Loucy (cell line): Measurements from ENCODE around the gene CPNE2.
"Not testable (repeated sequence)": the region's sequence is repeated elsewhere in the genome, so short reads cannot be mapped to it uniquely, and the experiment has no call there.

ENCODE experiments used
- H2AFZ ChIP-seq: fragments of 200-600 bp; sonication (generic); 2 replicates; pipeline ENCODE4 v1.6.0; 2016; ENCODE audit warnings: antibody characterized with exemption, mild to moderate bottlenecking, low read length, moderate library complexity
- H3F3A ChIP-seq: fragments of 200-600 bp; 2 replicates; pipeline ENCODE4 v1.6.0; 2016; ENCODE audit warnings: antibody characterized with exemption, low read depth, mild to moderate bottlenecking
- H3K27me3 ChIP-seq: fragments of 200-600 bp; sonication (generic); 2 replicates; pipeline ENCODE4 v1.6.1; 2014; ENCODE audit warnings: low read length, mild to moderate bottlenecking; ENCODE audit not compliant: insufficient read depth, poor library complexity, severe bottlenecking
- H3K36me3 ChIP-seq: fragments of 200-600 bp; sonication (generic); 2 replicates; pipeline ENCODE4 v1.6.1; 2016; ENCODE audit warnings: low read length; ENCODE audit not compliant: insufficient read depth
- H3K4me1 ChIP-seq: fragments of 200-600 bp; sonication (generic); 2 replicates; pipeline ENCODE4 v1.5.1; 2014; ENCODE audit warnings: low read length, mild to moderate bottlenecking; ENCODE audit not compliant: insufficient read depth, poor library complexity, severe bottlenecking
- H3K4me2 ChIP-seq: fragments of 200-600 bp; sonication (generic); 2 replicates; pipeline ENCODE4 v1.6.0; 2014; ENCODE audit warnings: antibody characterized with exemption, low read length, low read depth, mild to moderate bottlenecking; ENCODE audit not compliant: poor library complexity, severe bottlenecking
- H3K4me3 ChIP-seq: fragments of 200-600 bp; sonication (generic); 2 replicates; pipeline ENCODE4 v1.5.1; 2014; ENCODE audit warnings: low read length, mild to moderate bottlenecking, mixed read lengths; ENCODE audit not compliant: poor library complexity, severe bottlenecking
- H3K79me2 ChIP-seq: fragments of 200-600 bp; sonication (generic); 2 replicates; pipeline ENCODE4 v1.6.1; 2014; ENCODE audit warnings: low read length; ENCODE audit not compliant: insufficient read depth
- H3K9ac ChIP-seq: fragments of 200-600 bp; sonication (generic); 2 replicates; pipeline ENCODE4 v1.6.0; 2014; ENCODE audit warnings: mild to moderate bottlenecking, low read depth, low read length, moderate library complexity; ENCODE audit not compliant: poor library complexity, severe bottlenecking
- H3K9me2 ChIP-seq: fragments of 200-600 bp; sonication (generic); replicated peaks from 2 replicates; pipeline ENCODE4 v1.6.1; 2016; ENCODE audit warnings: low read depth, low read length, mixed read lengths
- H3K9me3 ChIP-seq: fragments of 200-600 bp; sonication (generic); 2 replicates; pipeline ENCODE4 v1.6.1; 2014; ENCODE audit warnings: mild to moderate bottlenecking, antibody characterized with exemption, low read length, low read depth; ENCODE audit not compliant: insufficient read depth
- H4K20me1 ChIP-seq: fragments of 200-600 bp; sonication (generic); 2 replicates; pipeline ENCODE4 v1.6.0; 2014; ENCODE audit warnings: antibody characterized with exemption, low read length, mild to moderate bottlenecking; ENCODE audit not compliant: insufficient read depth, poor library complexity, severe bottlenecking
- CTCF ChIP-seq: fragments of 200-600 bp; sonication (generic); conservative IDR thresholded peaks from 2 replicates; pipeline ENCODE4 v1.5.1; 2014; ENCODE audit warnings: mild to moderate bottlenecking, antibody characterized with exemption, low read length
- EZH2phosphoT487 ChIP-seq: fragments of 200-600 bp; IDR thresholded peaks from 2 replicates; pipeline ENCODE4 v1.6.1; 2018; ENCODE audit warnings: antibody characterized with exemption, mild to moderate bottlenecking, moderate library complexity, borderline replicate concordance

Gene CPNE2

GRCh38 chr16:57106767-57107166 lies 14.4 kb downstream of the CPNE2 start:
- Histone ChIP-seq H3K4me3 (no peak overlapping the region), H3K4me1 (peaks cover 24% of the 10 kb centered on the region), H3K9me3 (no peaks in the 10 kb centered on the region), H4K20me1 (peaks cover 4% of the 10 kb centered on the region), H3K4me2 (no peak overlapping the region), H3F3A (no peaks in the 10 kb centered on the region), H3K27me3 (no peaks in the 10 kb centered on the region), H3K36me3 (no peaks in the 10 kb centered on the region), H3K9ac (no peak overlapping the region), H3K9me2 (no peaks in the 10 kb centered on the region), H3K79me2 (peaks cover 35% of the 10 kb centered on the region), H2AFZ (no peak overlapping the region)
- TF ChIP-seq CTCF (no peak), EZH2phosphoT487 (no peak)

GRCh38 chr16:57107321-57107922 lies 15.0 kb downstream of the CPNE2 start:
- Histone ChIP-seq H3K79me2 (peaks cover 35% of the 10 kb centered on the region), H3K4me2 (no peak overlapping the region), H3K27me3 (no peaks in the 10 kb centered on the region), H3K9ac (no peak overlapping the region), H4K20me1 (peaks cover 4% of the 10 kb centered on the region), H3K9me2 (no peaks in the 10 kb centered on the region), H3K36me3 (no peaks in the 10 kb centered on the region), H2AFZ (no peak overlapping the region), H3K4me3 (no peak overlapping the region), H3K9me3 (no peaks in the 10 kb centered on the region), H3K4me1 (peaks cover 24% of the 10 kb centered on the region), H3F3A (no peaks in the 10 kb centered on the region)
- TF ChIP-seq CTCF, result no peak
- TF ChIP-seq EZH2phosphoT487, result no peak

GRCh38 chr16:57108432-57108831 lies 16.0 kb downstream of the CPNE2 start:
- Histone ChIP-seq H3K9me3 (no peaks in the 10 kb centered on the region), H3F3A (no peaks in the 10 kb centered on the region), H4K20me1 (peaks cover 4% of the 10 kb centered on the region), H3K4me2 (no peak overlapping the region), H3K36me3 (peaks cover 6% of the 10 kb centered on the region; the same call in 1 of the 2 replicates), H3K27me3 (no peaks in the 10 kb centered on the region), H3K4me1 (peaks cover 24% of the 10 kb centered on the region), H3K9me2 (no peaks in the 10 kb centered on the region), H2AFZ (no peak overlapping the region), H3K79me2 (peaks cover 35% of the 10 kb centered on the region), H3K9ac (no peak overlapping the region), H3K4me3 (no peak overlapping the region)
- TF ChIP-seq CTCF (no peak), EZH2phosphoT487 (no peak)

- not testable (repeated sequence) for H3F3A ChIP-seq, H3K9me3 ChIP-seq, H3K9ac ChIP-seq, H3K9me2 ChIP-seq, H2AFZ ChIP-seq, H3K4me2 ChIP-seq, H4K20me1 ChIP-seq, H3K4me3 ChIP-seq, H3K27me3 ChIP-seq
- peaks cover 20% of the 10 kb centered on the region for H3K4me1 ChIP-seq
- H3K79me2 ChIP-seq, result peaks cover 29% of the 10 kb centered on the region
- peaks cover 17% of the 10 kb centered on the region; the same call in 1 of the 2 replicates for H3K36me3 ChIP-seq
Measured at GRCh38 chr16:57109259-57110105, 17.1 kb downstream of the CPNE2 start.
